Renal cortex interstitium (tissue), 11 donors: ENCODE data around the gene DNAAF2. TPM values are rescaled to one million over a fixed set of nuclear protein-coding genes. Genes with fewer than 3 reads are reported as not detected.
A peak's percentile ranks its signal among the peaks of the same experiment; 100 is the strongest.
"Not testable (repeated sequence)": the region's sequence is repeated elsewhere in the genome, so short reads cannot be mapped to it uniquely, and the experiment has no call there.

Experiments used
- DNase-seq, 11 donors: peaks; one replicate each; pipeline ENCODE4 v3.0.0-alpha.2; 2013; ENCODE audit warnings: low read depth in 9 of 11, low spot score in 4 of 11; ENCODE audit errors: extremely low read depth in 1 of 11
- polyA plus RNA-seq, 3 donors: library from polyadenylated mRNA; unstranded; fragments of 120-200 nt; gene quantifications; one replicate each; pipeline ENCODE4 v1.2.1, GENCODE V29; 2013; ENCODE audit not compliant: insufficient read length in 3 of 3

The DNAAF2 gene
- polyA plus RNA-seq, 3 donors, result 15.8 to 18.7 (median 16.5) TPM

- DNase-seq, result peak in 1 of 11 donors; percentile 38
Observed at GRCh38 chr14:49598189-49598484, 36.9 kb downstream of the DNAAF2 start.

GRCh38 chr14:49594347-49595091 is 40.5 kb downstream of the DNAAF2 start:
- DNase-seq, result no peak

GRCh38 chr14:49593016-49593415 is 42.0 kb downstream of the DNAAF2 start:
- no peak for DNase-seq

- no peak for DNase-seq
Observed at GRCh38 chr14:49589387-49589786, 45.7 kb downstream of the DNAAF2 start.

- DNase-seq, result peak in 9 of 11 donors; percentile 44 to 81 (median 58)
Observed at GRCh38 chr14:49586673-49587460, 48.2 kb downstream of the DNAAF2 start.

GRCh38 chr14:49585803-49586672 is 49.0 kb downstream of the DNAAF2 start, which contains the start of gene RPS29:
TSS of gene RPS29 (minus strand) at chr14:49586380. CDS start at chr14:49586346, 34 bp downstream.
- peak; percentile 98 to 100 (median 99) for DNase-seq

GRCh38 chr14:49584981-49585640 is 49.9 kb downstream of the DNAAF2 start:
- not testable (repeated sequence) for DNase-seq

GRCh38 chr14:49584058-49584457 is 51.0 kb downstream of the DNAAF2 start:
- DNase-seq, result no peak

GRCh38 chr14:49583629-49584028 is 51.4 kb downstream of the DNAAF2 start:
- no peak for DNase-seq

GRCh38 chr14:49582113-49582977 is 52.7 kb downstream of the DNAAF2 start:
- no peak for DNase-seq

- no peak for DNase-seq
Observed at GRCh38 chr14:49581209-49582112, 53.6 kb downstream of the DNAAF2 start.

GRCh38 chr14:49579841-49580240 is 55.2 kb downstream of the DNAAF2 start:
- DNase-seq, result no peak

GRCh38 chr14:49578141-49578540 is 56.9 kb downstream of the DNAAF2 start:
- no peak for DNase-seq
